KBM-7 (cell line): ENCODE data around the gene PDZD2.

Experiments
- DNase-seq: peaks from one replicate; pipeline ENCODE4 v3.0.0-alpha.2; 2015
- in situ Hi-C: fragments of 300-500 bp; cut with MboI; formaldehyde crosslinking; loops from 2 replicates; pipeline ENCODE4 v1.14.3; 2020; ENCODE audit warnings: low sequenced_read_pairs, low pct_unique_long_range_greater_than_20kb, mixed read lengths

PDZD2 gene

DNA sequence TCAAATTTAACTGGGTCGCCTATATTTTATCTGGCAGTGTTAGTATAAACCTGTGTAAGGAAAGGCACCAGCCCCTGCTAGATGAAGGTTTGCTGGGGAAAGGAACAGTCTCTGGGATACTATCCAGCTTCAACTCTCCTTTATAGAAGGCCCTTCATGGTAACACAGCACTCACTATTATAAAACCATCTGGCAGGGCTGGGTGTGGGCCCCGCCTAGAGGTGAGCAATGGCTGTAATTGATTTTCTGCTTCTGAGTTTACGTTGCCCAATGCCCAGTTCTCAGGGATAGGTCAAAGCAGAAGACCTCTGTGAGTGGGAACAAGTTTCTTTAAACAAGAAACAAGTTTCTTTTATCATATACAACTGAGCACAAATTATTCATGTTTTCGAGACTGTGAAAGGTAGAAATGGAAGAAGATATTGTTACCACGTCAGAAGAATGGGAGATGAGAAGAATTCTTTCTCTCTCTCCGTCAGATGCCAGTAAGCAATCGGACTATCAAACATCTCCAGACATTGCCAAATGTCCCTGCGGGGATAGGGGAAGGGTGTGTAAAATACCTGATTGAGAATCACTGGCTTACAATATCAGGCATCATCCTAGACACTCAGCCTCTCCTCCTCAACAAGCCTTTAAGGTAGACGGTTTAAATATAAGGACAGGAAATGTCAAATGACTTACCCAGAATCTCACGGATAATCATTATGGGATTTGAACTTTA is 205.9 kb downstream of the PDZD2 start:
- no peak for DNase-seq
- in situ Hi-C loops, result loop anchor here (25.0 kb wide), 1 partner anchor 218 kb away; no protein-coding TSS in a partner anchor

- in situ Hi-C loops, result loop anchor here (25.0 kb wide), 1 partner anchor 217 kb away; no protein-coding TSS in a partner anchor
- DNase-seq, result no peak
These were observed 206.4 kb downstream of the PDZD2 start for GRCh38 chr5:31845361-31845760.

DNA sequence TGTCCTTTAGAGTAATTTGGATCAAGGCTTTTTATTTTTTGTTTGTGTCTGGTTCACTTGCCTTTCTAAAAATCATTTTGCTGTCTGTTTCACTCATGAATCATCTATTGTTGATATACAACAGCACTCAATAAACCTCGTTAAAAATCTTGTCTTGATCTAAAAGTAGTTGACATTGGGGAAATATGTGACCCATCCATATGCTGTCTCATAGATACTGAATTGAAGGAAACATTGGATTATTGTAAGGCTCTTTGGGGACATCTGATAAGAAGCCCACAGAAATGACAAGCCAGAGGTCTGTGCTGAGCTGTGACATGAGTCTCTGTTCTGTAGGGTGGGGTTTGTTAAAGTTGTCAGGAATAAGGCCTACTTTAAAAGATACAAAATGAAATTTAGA is 208.0 kb downstream of the PDZD2 start:
- in situ Hi-C loops, result loop anchor here (25.0 kb wide), 1 partner anchor 215 kb away; no protein-coding TSS in a partner anchor
- DNase-seq, result no peak

GRCh38 chr5:31847354-31847753 is 208.4 kb downstream of the PDZD2 start:
- in situ Hi-C loops, result loop anchor here (25.0 kb wide), 1 partner anchor 215 kb away; no protein-coding TSS in a partner anchor

DNA sequence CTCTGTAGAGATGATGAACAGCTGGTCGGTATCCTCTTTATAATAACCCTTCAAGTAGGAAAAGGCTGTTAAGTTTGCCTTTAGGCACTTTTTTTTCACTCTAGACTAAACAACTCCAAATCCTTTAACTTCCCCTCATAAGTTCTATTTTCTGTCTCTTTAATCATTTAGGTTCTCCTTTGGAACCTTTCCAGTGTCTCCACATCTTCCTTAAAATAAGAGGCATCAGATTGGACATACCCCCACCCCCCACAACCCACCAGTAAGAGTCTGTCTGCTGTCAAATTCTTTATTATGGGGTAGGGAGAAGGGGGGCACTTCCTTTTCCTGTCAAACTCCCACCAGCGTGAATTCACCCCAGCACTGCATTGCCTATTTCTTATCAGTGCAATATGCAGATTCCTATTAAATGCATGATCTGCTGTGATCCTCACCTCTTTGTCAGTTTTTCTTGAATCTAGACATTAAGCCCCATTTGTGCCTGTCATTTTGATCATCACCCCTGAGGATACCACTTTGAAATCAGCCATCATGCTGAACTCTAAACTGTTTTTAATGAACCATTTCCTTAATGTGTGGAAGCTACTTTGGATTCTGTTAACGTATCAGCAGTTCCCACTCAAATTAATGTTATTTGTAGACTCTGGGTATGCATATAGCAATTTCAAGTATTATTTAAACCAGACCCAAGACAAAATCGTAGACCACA is 212.2 kb downstream of the PDZD2 start:
- no peak for DNase-seq
- in situ Hi-C loops, result no loop called here

More at GRCh38 chr5:31847354-31847753, 208.4 kb downstream of the PDZD2 start:
- no peak for DNase-seq

DNA sequence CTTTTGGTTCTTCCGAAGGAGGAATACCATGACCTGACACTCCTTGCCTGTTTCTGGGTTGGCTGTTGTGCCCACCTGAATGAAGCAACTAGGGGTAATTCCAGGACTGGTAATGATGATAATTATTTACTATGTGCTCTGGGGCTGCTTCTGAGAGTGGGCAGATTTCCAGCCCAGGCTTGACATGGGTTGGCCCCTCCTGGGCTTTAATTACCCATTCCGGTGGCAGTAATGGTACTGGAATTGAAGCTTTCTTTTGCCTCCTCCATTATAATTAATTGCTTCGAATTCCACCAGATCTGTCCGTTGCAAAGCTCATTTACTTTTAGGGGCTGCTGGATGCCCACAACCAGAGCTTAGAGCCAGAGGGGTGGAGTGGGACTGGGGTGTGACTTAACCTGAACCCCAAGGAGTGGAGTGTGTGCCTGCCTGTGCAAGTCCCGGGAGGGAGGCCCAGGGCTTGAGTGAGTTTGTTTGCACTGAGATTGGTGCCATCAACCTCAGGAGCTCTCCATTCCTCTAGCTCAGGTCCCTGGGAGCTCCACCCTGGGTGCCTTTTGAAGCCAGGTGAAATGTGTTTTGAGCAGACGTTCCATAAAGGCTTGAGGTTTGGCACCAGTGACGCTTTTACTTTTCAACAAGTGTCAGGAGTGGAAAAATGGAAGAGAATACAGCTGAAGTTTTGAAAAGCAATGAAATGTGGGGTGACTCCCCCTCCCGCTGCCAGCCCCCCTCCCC is 214.6 kb downstream of the PDZD2 start:
- in situ Hi-C loops, result no loop called here
- DNase-seq, result no peak

GRCh38 chr5:31854181-31855133 is 215.5 kb downstream of the PDZD2 start:
- no peak for DNase-seq
- in situ Hi-C loops, result no loop called here

DNA sequence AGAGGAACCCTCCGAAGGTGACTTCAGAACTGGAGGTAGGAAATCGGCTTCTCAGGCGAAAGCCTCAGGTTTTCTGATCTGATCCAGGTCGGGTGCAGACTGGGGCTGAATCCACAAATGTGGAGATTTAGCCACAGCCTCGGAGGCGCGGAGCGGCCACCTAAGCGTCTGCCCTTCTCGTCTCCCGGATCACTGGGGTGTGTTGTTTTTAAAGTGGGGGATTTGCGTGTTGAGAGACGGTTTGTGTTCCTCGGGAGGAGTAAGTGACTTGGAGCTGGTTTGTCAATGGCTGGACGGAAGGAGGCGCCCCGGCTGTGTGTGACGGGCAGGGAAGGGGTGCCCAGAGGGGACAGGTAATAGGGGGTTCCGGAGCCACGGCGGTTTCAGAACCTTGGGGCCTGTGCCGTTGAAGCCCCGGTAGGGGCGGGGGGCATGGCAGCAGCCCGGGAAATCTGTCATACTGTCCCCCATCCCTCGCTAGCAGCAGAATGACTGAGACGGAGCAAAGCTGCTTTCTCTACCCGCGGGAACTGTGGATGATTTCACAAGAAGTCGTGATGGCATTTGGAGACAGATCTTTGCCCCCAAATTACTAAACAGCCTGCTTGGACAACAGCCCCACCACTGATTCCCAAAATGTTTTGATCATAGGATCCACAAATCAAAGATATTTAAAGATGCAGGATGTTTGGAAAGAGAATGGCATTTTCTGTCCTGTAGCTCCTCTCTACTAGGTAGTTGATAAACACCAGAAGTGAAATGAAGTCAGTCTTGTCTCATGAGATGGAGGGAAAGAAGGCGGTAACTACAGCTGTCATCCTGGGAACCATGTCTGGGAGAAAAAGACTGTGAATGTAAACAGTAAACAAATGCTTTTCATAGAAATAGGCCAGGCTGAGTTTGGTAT is 216.5 kb downstream of the PDZD2 start:
- in situ Hi-C loops, result no loop called here
- no peak for DNase-seq

DNA sequence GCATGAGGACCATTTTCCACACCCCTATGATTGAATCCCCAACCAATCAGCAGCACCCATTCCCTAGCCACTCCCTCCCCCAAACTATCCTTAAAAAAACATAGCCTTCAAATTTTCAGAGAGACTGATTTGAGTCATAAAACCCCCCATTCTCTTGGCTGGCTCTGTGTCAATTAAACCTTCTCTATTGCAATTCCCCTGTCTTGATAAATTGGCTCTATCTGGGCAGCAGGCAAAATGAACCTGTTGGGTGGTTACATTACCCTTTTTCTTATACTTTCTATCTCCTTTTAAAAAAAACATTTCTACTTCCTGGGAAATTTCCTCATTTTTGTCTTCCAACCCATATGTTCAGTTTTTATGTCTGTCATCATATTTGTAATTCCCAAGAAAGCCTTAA is 220.2 kb downstream of the PDZD2 start:
- in situ Hi-C loops, result no loop called here
- no peak for DNase-seq

DNA sequence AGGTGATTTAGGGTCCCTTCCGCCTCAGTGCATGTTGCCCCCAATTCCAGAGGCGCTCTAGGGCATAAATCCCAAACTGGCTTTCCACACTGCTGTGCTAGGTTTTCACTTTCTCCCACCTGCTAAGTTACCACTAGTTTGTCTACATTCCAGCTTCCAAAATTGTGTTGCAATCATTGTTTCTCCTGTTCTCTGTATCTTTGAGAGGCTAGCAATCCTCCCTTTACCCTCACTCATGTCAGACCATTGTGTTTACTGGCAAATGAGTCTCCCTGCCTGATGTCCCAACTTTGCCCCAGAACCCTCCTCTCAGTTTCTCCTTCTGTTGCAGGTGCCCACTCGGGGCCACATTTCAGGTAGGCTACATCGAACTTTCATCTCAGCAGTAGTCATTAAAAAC is 221.3 kb downstream of the PDZD2 start:
- no peak for DNase-seq

DNA sequence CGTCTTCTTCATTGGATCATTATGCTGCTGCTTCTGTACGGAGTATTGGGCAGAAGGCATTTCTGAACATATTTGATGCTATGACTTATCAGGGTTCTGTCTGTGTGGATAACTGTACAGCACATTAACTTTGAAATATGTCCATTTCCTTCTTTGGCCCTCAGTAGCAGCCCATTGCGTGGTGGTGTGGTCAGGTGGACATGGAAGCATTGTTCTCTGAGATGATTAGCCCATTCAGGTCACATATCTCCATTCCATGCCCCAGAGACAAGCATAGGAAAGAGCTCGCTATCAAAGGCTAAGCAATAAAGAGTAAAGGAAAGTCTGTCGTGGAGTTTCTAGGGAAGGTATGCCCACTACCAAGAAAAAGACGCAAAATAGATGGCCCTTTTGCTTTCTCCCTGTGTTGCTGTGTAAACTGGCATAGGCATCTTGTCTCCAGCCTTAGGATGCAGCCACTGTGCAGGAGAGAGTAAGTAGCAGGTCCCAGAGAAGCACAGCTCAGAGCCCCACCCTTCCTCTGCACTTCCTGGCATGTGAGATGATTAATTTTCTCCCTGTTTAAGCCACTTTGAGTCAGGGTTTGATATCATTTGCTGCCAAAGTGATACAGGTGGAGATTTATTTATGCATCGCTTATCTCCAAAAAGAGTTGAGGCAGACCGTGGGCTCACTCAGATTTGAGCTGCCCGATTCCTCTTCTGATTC is 221.9 kb downstream of the PDZD2 start:
- no peak for DNase-seq
- in situ Hi-C loops, result no loop called here

More for the DNA sequence above, 221.3 kb downstream of the PDZD2 start:
- in situ Hi-C loops, result no loop called here

- no peak for DNase-seq
- in situ Hi-C loops, result no loop called here
These were observed 222.7 kb downstream of the PDZD2 start for GRCh38 chr5:31861601-31862000.

- DNase-seq, result no peak
- in situ Hi-C loops, result no loop called here
These were observed 225.1 kb downstream of the PDZD2 start for GRCh38 chr5:31863991-31864411.

DNA sequence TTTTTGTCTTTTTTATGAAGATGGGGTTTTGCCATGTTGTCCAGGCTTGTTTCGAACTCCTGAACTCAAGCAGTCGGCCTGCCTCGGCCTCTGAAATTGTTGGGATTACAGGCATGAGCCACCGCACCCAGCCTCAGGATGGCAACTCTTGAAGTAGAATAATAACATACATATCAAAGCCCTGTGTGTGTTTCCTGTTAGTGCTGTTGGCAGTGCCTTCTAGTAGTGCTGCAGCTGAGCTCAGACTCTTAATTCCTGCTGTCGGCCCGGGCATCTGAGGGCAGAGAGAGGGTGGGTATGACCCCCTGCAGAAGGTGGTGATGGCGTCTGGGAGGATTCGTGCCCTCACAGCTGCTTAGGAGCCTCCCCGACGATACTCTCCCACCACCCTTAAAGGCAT is 227.2 kb downstream of the PDZD2 start:
- in situ Hi-C loops, result no loop called here
- no peak for DNase-seq

- in situ Hi-C loops, result no loop called here
- no peak for DNase-seq
These were observed 228.3 kb downstream of the PDZD2 start for GRCh38 chr5:31867219-31867618.

DNA sequence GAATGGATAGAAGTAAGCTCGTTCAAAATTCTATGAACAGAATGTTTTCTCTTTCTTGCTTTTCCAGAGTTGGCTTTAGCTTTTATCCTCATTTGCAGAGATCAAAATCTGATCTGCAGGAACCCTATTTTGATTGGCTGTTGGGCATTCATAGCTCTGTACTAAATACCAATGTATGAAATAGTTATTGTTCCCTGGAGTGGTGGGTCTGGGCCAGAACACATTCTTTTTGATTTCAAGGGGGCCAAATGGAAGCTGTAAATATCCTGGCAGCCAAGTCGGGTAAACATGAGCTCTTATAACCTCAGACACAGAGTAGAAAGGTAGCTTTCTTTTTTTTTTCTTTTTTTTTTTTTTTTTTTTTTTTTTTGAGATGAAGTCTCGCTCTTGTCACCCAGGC is 241.5 kb downstream of the PDZD2 start:
- DNase-seq, result no peak
- in situ Hi-C loops, result no loop called here

DNA sequence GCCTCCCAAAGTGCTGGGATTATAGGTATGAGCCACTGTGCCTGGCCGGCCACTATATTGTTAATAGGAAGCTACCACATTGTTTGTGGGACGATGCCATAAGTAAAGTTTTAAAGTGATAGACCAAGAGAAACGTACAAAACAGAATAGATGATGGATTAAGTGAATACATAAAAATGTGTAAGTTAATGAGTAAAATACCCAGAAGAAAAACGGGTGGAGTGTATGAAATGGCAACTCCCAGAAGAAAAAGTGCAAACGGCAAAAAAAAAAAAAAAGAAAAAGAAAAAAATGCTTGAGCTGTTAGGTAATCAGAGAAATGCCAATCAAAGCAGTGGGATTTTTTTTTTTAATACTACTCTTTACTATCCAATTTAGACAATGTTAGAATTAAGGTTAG is 246.0 kb downstream of the PDZD2 start:
- DNase-seq, result no peak
- in situ Hi-C loops, result no loop called here
